Measurements from ENCODE around the gene ARHGEF19. TPM values are rescaled to one million over a fixed set of nuclear protein-coding genes. Genes with fewer than 3 reads are reported as not detected.
A peak's percentile ranks its signal among the peaks of the same experiment; 100 is the strongest.
"Not testable (repeated sequence)": the region's sequence is repeated elsewhere in the genome, so short reads cannot be mapped to it uniquely, and the experiment has no call there.

Gene ARHGEF19
- total RNA-seq = 19.4 TPM

DNA sequence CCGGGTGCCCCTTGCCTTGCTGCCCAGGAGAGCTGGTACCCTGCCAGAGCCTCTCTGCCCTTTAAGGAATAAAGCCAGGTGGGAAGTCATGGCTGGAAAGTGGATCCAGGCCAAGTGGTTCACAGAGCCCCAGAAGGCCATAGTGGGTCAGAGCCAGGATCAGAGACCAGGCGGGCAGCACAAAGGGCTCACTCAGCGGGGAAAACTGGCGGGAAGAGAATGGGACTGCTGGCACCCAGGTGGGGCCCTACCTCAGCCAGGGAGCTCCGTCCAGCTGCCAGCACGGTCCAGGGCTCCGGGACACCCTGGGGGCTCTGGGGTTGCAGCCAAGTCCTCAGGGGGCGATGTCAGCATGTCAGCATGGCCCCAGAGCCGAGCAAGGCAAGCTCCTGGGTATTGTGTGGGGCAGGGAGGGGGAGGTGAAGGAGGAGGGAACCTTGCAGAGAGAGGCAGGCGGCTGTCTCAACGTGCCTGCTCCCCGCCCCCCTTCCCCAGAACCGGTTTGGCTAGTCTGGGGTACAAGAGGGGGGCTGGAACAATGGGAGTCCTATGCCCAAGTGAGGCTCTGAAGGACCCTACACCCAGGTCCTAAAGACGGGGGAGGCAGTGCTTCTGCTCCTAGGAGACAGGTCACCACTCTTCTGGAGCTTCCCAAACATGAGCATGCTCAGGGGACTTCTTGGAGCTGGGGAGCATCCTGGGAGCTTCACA, at the start of gene ARHGEF19:
TSS of gene ARHGEF19 (minus strand) at position 402 of the 711 bp plus-strand sequence. CDS start 3,598 bp downstream, outside the sequence.
- intact Hi-C loops (cut with DNase I) = no loop called here
- TF ChIP-seq POLR2A (IDR thresholded peaks at IDR 0.05) (no peak), POLR2AphosphoS5 (IDR thresholded peaks at IDR 0.05; ENCODE audit: insufficient read depth in 1 of 2, low read depth in 1 of 2) (peak in 1 of 2 donors; percentile 8)
- Histone ChIP-seq H3K9me3 (no peaks in the 10 kb centered on the region), H3K27ac (peak within 1 kb of the TSS; percentile 45), H3K4me3 (peak within 1 kb of the TSS in 1 of 2 donors; percentile 23), H3K4me1 (peaks cover 57% of the 10 kb centered on the region), H3K36me3 (no peaks in the 10 kb centered on the region), H3K27me3 (no peaks in the 10 kb centered on the region)
- DNase-seq (ENCODE audit: extremely low spot score in 2 of 2) = no peak

DNA sequence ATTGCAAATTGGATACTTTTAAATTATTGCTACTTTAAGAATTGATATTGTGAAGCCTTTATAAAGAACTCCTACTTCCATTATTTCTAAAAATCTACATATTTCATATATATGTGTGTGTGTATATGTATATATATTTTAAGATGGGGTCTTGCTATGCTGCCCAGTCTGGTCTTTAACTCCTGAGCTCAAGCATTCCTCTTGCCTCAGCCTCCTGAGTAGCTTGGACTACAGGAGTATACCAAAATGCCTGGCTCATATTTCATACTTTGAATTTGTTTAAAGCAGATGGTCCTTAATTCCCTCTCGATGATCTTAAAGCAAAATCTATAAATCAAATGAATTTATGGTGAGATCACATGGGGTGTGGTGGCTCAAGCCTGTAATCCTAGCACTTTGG, 49.6 kb upstream of the ARHGEF19 start:
- DNase-seq (ENCODE audit: extremely low spot score in 2 of 2) = no peak
- TF ChIP-seq POLR2AphosphoS5 (IDR thresholded peaks at IDR 0.05; ENCODE audit: insufficient read depth in 1 of 2, low read depth in 1 of 2) (no peak), POLR2A (IDR thresholded peaks at IDR 0.05) (no peak)
- TF ChIP-seq, protein P1, sequence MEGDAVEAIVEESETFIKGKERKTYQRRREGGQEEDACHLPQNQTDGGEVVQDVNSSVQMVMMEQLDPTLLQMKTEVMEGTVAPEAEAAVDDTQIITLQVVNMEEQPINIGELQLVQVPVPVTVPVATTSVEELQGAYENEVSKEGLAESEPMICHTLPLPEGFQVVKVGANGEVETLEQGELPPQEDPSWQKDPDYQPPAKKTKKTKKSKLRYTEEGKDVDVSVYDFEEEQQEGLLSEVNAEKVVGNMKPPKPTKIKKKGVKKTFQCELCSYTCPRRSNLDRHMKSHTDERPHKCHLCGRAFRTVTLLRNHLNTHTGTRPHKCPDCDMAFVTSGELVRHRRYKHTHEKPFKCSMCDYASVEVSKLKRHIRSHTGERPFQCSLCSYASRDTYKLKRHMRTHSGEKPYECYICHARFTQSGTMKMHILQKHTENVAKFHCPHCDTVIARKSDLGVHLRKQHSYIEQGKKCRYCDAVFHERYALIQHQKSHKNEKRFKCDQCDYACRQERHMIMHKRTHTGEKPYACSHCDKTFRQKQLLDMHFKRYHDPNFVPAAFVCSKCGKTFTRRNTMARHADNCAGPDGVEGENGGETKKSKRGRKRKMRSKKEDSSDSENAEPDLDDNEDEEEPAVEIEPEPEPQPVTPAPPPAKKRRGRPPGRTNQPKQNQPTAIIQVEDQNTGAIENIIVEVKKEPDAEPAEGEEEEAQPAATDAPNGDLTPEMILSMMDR (IDR thresholded peaks at IDR 0.05) = no peak
- intact Hi-C loops (cut with DNase I) = no loop called here
- no peak overlapping the region for H3K27ac ChIP-seq
- no peak overlapping the region for H3K4me3 ChIP-seq
- no peaks in the 10 kb centered on the region for H3K27me3 ChIP-seq
- H3K4me1 ChIP-seq = peaks cover 12% of the 10 kb centered on the region
- no peaks in the 10 kb centered on the region for H3K36me3 ChIP-seq
- no peaks in the 10 kb centered on the region for H3K9me3 ChIP-seq

DNA sequence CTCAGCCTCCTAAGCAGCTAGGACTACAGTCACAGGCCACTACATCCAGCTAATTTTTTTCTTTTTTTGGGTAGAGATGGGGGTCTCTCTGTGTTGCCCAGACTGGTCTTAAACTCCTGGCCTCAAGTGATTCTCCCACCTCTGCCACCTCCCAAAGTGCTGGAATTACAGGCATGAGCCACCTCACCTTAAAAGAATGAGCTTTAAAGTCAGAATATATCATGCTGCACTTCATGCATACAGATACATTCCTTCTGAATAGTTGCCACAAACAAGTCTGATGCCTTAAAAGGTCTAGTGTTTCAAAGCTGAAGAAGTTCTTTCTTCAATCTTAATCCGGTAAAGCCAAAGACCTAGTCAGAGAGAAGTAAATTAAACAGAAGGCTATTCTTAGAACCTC, 48.4 kb upstream of the ARHGEF19 start:
- intact Hi-C loops (cut with DNase I) = no loop called here
- Histone ChIP-seq H3K27me3 (no peaks in the 10 kb centered on the region), H3K9me3 (no peaks in the 10 kb centered on the region), H3K36me3 (peaks cover 0 to 8% of the 10 kb centered on the region in 2 donors), H3K4me3 (no peak overlapping the region), H3K4me1 (no peaks in the 10 kb centered on the region), H3K27ac (no peak overlapping the region)
- TF ChIP-seq, protein P1 (IDR thresholded peaks at IDR 0.05) = no peak
- TF ChIP-seq POLR2A (IDR thresholded peaks at IDR 0.05) (no peak), POLR2AphosphoS5 (IDR thresholded peaks at IDR 0.05; ENCODE audit: insufficient read depth in 1 of 2, low read depth in 1 of 2) (no peak)
- DNase-seq (ENCODE audit: extremely low spot score in 2 of 2) = no peak

DNA sequence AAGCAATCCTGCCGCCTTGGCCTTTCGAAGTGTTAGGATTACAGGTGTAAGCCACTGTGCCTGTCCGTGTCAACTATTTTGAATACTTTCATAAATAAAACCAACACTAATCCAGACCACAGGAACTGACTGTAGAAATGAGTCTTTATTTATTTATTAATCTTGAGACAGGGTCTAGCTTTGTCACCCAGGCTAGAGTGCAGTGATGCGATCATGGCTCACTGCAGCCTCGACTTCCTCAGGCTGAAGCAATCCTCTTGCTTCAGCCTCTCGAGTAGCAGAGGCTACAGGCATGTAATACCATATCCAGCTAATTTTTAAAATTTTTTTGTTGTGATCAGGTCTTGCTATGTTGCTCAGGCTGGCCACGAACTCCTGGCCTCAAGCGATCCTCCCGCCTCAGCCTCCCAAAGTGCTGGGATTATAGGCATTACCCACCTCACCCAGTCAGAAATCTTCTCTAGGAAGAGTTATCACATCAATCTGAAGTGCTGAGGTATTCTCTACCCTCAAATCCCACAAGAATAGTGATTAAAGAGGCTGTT, 46.2 kb upstream of the ARHGEF19 start:
- Histone ChIP-seq H3K27me3 (no peaks in the 10 kb centered on the region), H3K27ac (no peak overlapping the region), H3K4me3 (no peak overlapping the region), H3K4me1 (no peaks in the 10 kb centered on the region), H3K36me3 (peaks cover 0 to 20% of the 10 kb centered on the region in 2 donors), H3K9me3 (no peaks in the 10 kb centered on the region)
- TF ChIP-seq POLR2AphosphoS5 (IDR thresholded peaks at IDR 0.05; ENCODE audit: insufficient read depth in 1 of 2, low read depth in 1 of 2) (no peak), POLR2A (IDR thresholded peaks at IDR 0.05) (no peak)
- TF ChIP-seq, protein P1 (IDR thresholded peaks at IDR 0.05) = no peak
- intact Hi-C loops (cut with DNase I) = no loop called here
- DNase-seq (ENCODE audit: extremely low spot score in 2 of 2) = no peak

DNA sequence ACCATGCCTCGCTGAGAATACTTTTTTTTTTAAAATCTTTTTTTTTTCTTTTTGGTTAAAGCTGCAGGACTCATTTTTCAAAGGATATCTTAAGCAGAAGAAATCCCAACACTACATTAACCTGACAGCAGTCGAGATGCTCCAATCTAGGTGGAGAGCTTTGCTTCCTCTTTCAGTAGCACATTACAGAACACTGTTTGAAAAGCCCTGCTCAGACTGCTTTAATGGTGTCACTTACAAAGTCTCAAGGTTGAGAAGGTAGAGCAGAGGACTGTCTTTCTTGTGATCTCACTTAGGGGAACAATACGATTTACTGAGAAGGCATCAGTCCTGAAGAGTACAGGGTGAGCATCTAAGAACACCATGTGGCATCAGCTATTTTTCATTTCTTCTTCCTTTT, 45.5 kb upstream of the ARHGEF19 start:
- no peaks in the 10 kb centered on the region for H3K4me1 ChIP-seq
- no peaks in the 10 kb centered on the region for H3K9me3 ChIP-seq
- H3K27ac ChIP-seq = no peak overlapping the region
- no peak for DNase-seq (ENCODE audit: extremely low spot score in 2 of 2)
- no peaks in the 10 kb centered on the region for H3K27me3 ChIP-seq
- intact Hi-C loops (cut with DNase I) = no loop called here
- TF ChIP-seq, protein P1 (IDR thresholded peaks at IDR 0.05) = no peak
- TF ChIP-seq POLR2A (IDR thresholded peaks at IDR 0.05) (no peak), POLR2AphosphoS5 (IDR thresholded peaks at IDR 0.05; ENCODE audit: insufficient read depth in 1 of 2, low read depth in 1 of 2) (no peak)
- H3K36me3 ChIP-seq = peaks cover 0 to 20% of the 10 kb centered on the region in 2 donors
- no peak overlapping the region for H3K4me3 ChIP-seq

DNA sequence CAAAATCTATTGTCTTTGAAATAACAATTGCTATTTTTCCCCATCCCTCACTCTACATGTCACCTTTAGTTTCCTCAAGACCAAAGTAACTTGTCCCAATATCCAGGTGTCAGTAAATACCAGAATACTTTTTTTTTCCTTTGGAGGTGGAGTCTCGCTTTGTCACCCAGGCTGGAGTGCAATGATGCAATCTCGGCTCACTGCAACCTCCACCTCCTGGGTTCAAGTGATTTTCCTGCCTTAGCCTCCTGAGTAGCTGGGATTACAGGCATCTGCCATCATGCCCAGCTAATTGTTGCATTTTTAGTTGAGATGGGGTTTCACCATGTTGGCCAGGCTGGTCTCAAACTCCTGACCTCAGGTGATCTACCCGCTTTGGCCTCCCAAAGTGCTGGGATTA, 45.1 kb upstream of the ARHGEF19 start:
- intact Hi-C loops (cut with DNase I); H3K9me3 ChIP-seq; H3K27me3 ChIP-seq; H3K4me3 ChIP-seq; DNase-seq (ENCODE audit: extremely low spot score in 2 of 2); H3K4me1 ChIP-seq; H3K27ac ChIP-seq: not testable (repeated sequence)
- peaks cover 0 to 20% of the 10 kb centered on the region in 2 donors for H3K36me3 ChIP-seq

Data from vagina (tissue), 2 donors.